IMR-90 (cell line): ENCODE results near the gene NR2F2. TPM values are rescaled to one million over a fixed set of nuclear protein-coding genes. Genes with fewer than 3 reads are reported as not detected.
A peak's percentile ranks its signal among the peaks of the same experiment; 100 is the strongest.

Experiments
- ATAC-seq: fragments of 200-7000 bp; cut with Tn5 transposase; 2 replicates; pipeline ENCODE4 v1.9.1; 2020; ENCODE audit warnings: low read depth, mild to moderate bottlenecking, moderate library complexity
- BruUV-seq: library from RNA; stranded (reverse); fragments of 400-500 nt; replicated peaks from 2 replicates; lab custom pipeline; 2021; lab: Mats Ljungman, UMichigan
- CTCF ChIA-PET: fragments of 300-600 bp; formaldehyde crosslinking; extraction: SDS; loops from one replicate; lab custom pipeline; 2021; ENCODE audit warnings: antibody characterized with exemption; lab: Yijun Ruan, JAX
- POLR2A ChIA-PET: fragments of 300-600 bp; sonication (Branson Sonifier 250); formaldehyde crosslinking; loops from one replicate; lab custom pipeline; 2022; ENCODE audit warnings: antibody characterized with exemption; ENCODE audit not compliant: unreplicated experiment; lab: Charles Lee
- DNase-seq: peaks from one replicate; pipeline ENCODE4 v3.0.0; 2013
- H2AFZ ChIP-seq: replicated peaks from 2 replicates; pipeline ENCODE3; 2013; ENCODE audit warnings: low read length, mild to moderate bottlenecking; ENCODE audit not compliant: poor library complexity
- H2AK5ac ChIP-seq: 2 replicates; pipeline ENCODE4 v1.6.1; 2013; ENCODE audit warnings: low read depth, low read length, inconsistent platforms
- H2AK9ac ChIP-seq: replicated peaks from 2 replicates; pipeline ENCODE3; 2013; ENCODE audit warnings: mild to moderate bottlenecking, low read depth, low read length, moderate library complexity; ENCODE audit not compliant: poor library complexity
- H2BK120ac ChIP-seq: 2 replicates; pipeline ENCODE4 v1.6.1; 2013; ENCODE audit warnings: low read depth, low read length, inconsistent platforms
- H2BK15ac ChIP-seq: 3 replicates; pipeline ENCODE4 v1.6.1; 2013; ENCODE audit warnings: low read depth, low read length, inconsistent platforms
- H2BK20ac ChIP-seq: 2 replicates; pipeline ENCODE4 v1.6.1; 2013; ENCODE audit warnings: low read depth, mild to moderate bottlenecking, inconsistent platforms, low read length, moderate library complexity
- H2BK5ac ChIP-seq: 2 replicates; pipeline ENCODE4 v1.6.1; 2013; ENCODE audit warnings: mild to moderate bottlenecking, low read depth, low read length, inconsistent platforms; ENCODE audit not compliant: poor library complexity, severe bottlenecking
- H3K14ac ChIP-seq: replicated peaks from 2 replicates; pipeline ENCODE4 v1.6.1; 2013; ENCODE audit warnings: low read depth, low read length, inconsistent platforms
- H3K18ac ChIP-seq: 2 replicates; pipeline ENCODE4 v1.6.1; 2013; ENCODE audit warnings: low read depth, low read length, control low read depth
- H3K23ac ChIP-seq: 2 replicates; pipeline ENCODE4 v1.6.1; 2013; ENCODE audit warnings: low read depth, low read length, inconsistent platforms
- H3K27ac ChIP-seq: 2 replicates; pipeline ENCODE4 v1.5.1; 2013; ENCODE audit warnings: mild to moderate bottlenecking, control low read depth, low read length; ENCODE audit not compliant: insufficient read depth
- H3K27me3 ChIP-seq: 2 replicates; pipeline ENCODE4 v1.6.1; 2013; ENCODE audit warnings: low read length; ENCODE audit not compliant: control insufficient read depth, insufficient read depth
- H3K36me3 ChIP-seq: 2 replicates; pipeline ENCODE4 v1.6.1; 2013; ENCODE audit warnings: low read length, mixed read lengths; ENCODE audit not compliant: control insufficient read depth, insufficient read depth
- H3K4ac ChIP-seq: 2 replicates; pipeline ENCODE4 v1.6.1; 2013; ENCODE audit warnings: low read depth, low read length, inconsistent platforms
- H3K4me1 ChIP-seq: 2 replicates; pipeline ENCODE4 v1.6.1; 2013; ENCODE audit warnings: low read length, mixed read lengths; ENCODE audit not compliant: control insufficient read depth, insufficient read depth
- H3K4me2 ChIP-seq: 2 replicates; pipeline ENCODE4 v1.6.1; 2013; ENCODE audit warnings: low read depth, mild to moderate bottlenecking, control low read depth, low read length, moderate library complexity
- H3K4me3 ChIP-seq: 2 replicates; pipeline ENCODE4 v1.5.1; 2013; ENCODE audit warnings: low read depth, mild to moderate bottlenecking, control low read depth, low read length, moderate library complexity; ENCODE audit not compliant: insufficient read depth
- H3K56ac ChIP-seq: 2 replicates; pipeline ENCODE4 v1.6.1; 2013; ENCODE audit warnings: low read length, inconsistent platforms; ENCODE audit not compliant: insufficient read depth; ENCODE audit errors: extremely low read depth
- H3K79me1 ChIP-seq, 2 experiments: 2 replicates each; pipeline ENCODE4 v1.6.1; 2013; ENCODE audit warnings: low read length in 2 of 2, inconsistent platforms in 1 of 2, low read depth in 1 of 2
- H3K9ac ChIP-seq: 2 replicates; pipeline ENCODE4 v1.6.1; 2013; ENCODE audit warnings: low read depth, low read length, control low read depth
- H3K9me1 ChIP-seq: 2 replicates; pipeline ENCODE4 v1.6.1; 2013; ENCODE audit warnings: low read length, inconsistent platforms; ENCODE audit not compliant: insufficient read depth
- H3K9me3 ChIP-seq: 2 replicates; pipeline ENCODE4 v1.6.1; 2013; ENCODE audit warnings: low read length; ENCODE audit not compliant: control insufficient read depth, insufficient read depth
- H4K20me1 ChIP-seq: 2 replicates; pipeline ENCODE4 v1.6.1; 2013; ENCODE audit warnings: low read length, inconsistent platforms; ENCODE audit not compliant: insufficient read depth
- H4K5ac ChIP-seq: 2 replicates; pipeline ENCODE4 v1.6.1; 2013; ENCODE audit warnings: mild to moderate bottlenecking, low read depth, low read length, control low read depth
- H4K8ac ChIP-seq, 2 experiments: 2 replicates each; pipeline ENCODE4 v1.6.1; 2013; ENCODE audit warnings: low read depth in 2 of 2, low read length in 2 of 2, control low read depth in 1 of 2, inconsistent platforms in 1 of 2
- H4K91ac ChIP-seq: 2 replicates; pipeline ENCODE4 v1.6.1; 2013; ENCODE audit warnings: low read depth, low read length, inconsistent platforms; ENCODE audit not compliant: insufficient read depth
- CEBPB ChIP-seq: IDR thresholded peaks from 2 replicates; pipeline ENCODE4 v1.6.1; 2012; ENCODE audit warnings: low read depth, low read length, improper control_type of control experiment
- ELK1 ChIP-seq: fragments of 150-350 bp; IDR thresholded peaks from 2 replicates; pipeline ENCODE4 v1.6.1; 2016; ENCODE audit warnings: low read depth, mild to moderate bottlenecking, low read length, moderate library complexity, borderline replicate concordance
- WGBS, 2 experiments: methylation state at CpG; one replicate each; pipeline versions ENCODE4 v1.1.5 to v1.1.7; 2013; ENCODE audit warnings: missing lambda C conversion rate in 2 of 2; ENCODE audit not compliant: insufficient read length in 1 of 2; ENCODE audit errors: extremely low coverage in 2 of 2; 5-methylcytosine and 5-hydroxymethylcytosine counted together
- dilution Hi-C: fragments of 300-500 bp; cut with HindIII; formaldehyde crosslinking; loops from one replicate; pipeline ENCODE4 v1.14.3; 2018; ENCODE audit warnings: low sequenced_read_pairs; ENCODE audit not compliant: unreplicated experiment
- in situ Hi-C: fragments of 300-500 bp; cut with MboI; formaldehyde crosslinking; loops from 3 replicates; pipeline ENCODE4 v1.14.3; 2019; ENCODE audit warnings: low sequenced_read_pairs, inconsistent platforms, mixed read lengths
- intact Hi-C: fragments of 100-400 bp; cut with micrococcal nuclease; formaldehyde crosslinking; loops from 2 replicates; pipeline ENCODE4 v1.10.0; 2022
- polyA plus RNA-seq, 3 experiments: library from polyadenylated mRNA; depleted of rRNA; stranded (reverse); fragments of >200 nt; gene quantifications; 2 replicates each; pipeline ENCODE4 v1.2.3, GENCODE V29; 2012; ENCODE audit warnings: low replicate concordance in 1 of 3
- total RNA-seq: library from RNA; depleted of rRNA; stranded (reverse); fragments of >200 nt; gene quantifications from 2 replicates; pipeline ENCODE4 v1.2.3, GENCODE V29; 2012

NR2F2 gene
- total and polyA plus RNA-seq, 2 of the 4 experiments (the other 2 are of a cell fraction), result 20.3 to 161 TPM

GRCh38 chr15:96297783-96298182, 32.7 kb upstream of the NR2F2 start:
- H4K8ac ChIP-seq, result no peak overlapping the region
- H3K27me3 ChIP-seq, result no peaks in the 10 kb centered on the region
- ChIA-PET CTCF (no interaction called here), POLR2A (no interaction called here)
- peak overlapping the region; percentile 84; the same call in 1 of the 2 replicates for H2BK120ac ChIP-seq
- ATAC-seq (no peak), DNase-seq (no peak)
- H3K4me3 ChIP-seq, result no peak overlapping the region
- H3K4me2 ChIP-seq, result no peak overlapping the region
- no peak overlapping the region for H4K91ac ChIP-seq
- H2BK15ac ChIP-seq, result peak overlapping the region; percentile 20; the same call in 1 of the 3 replicates
- H3K79me1 ChIP-seq, result peaks cover 0 to 15% of the 10 kb centered on the region in 2 experiments; a peak in 3 of 4 replicates
- H4K5ac ChIP-seq, result no peak overlapping the region
- no peak overlapping the region for H2AFZ ChIP-seq
- intact Hi-C loops (no loop called here), dilution Hi-C loops (no loop called here), in situ Hi-C loops (no loop called here)
- TF ChIP-seq CEBPB, result peak; percentile 69
- no peak for TF ChIP-seq ELK1
- H3K14ac ChIP-seq, result peak overlapping the region; percentile 87; the same call in 1 of the 2 replicates
- no peak overlapping the region for H3K27ac ChIP-seq
- BruUV-seq, result no TSS peak
- H3K9me3 ChIP-seq, result peaks cover 7% of the 10 kb centered on the region
- H3K4ac ChIP-seq, result peak overlapping the region; percentile 93; the same call in 1 of the 2 replicates
- H2AK5ac ChIP-seq, result peak overlapping the region; percentile 56; the same call in 1 of the 2 replicates
- peak overlapping the region; percentile 84; the same call in 1 of the 2 replicates for H2BK20ac ChIP-seq
- H3K56ac ChIP-seq, result no peak overlapping the region
- no peak overlapping the region for H2AK9ac ChIP-seq
- H2BK5ac ChIP-seq, result no peak overlapping the region
- 100% methylated on average over 1 of the region's 4 CpGs; no CpG with 5 or more reads in 1 of the 2 experiments for WGBS, 2 experiments
- no peak overlapping the region for H3K23ac ChIP-seq
- H3K18ac ChIP-seq, result no peak overlapping the region
- no peak overlapping the region for H3K9ac ChIP-seq
- H3K9me1 ChIP-seq, result peaks cover 2% of the 10 kb centered on the region
- no peaks in the 10 kb centered on the region for H3K36me3 ChIP-seq
- peaks cover 2% of the 10 kb centered on the region; the same call in 1 of the 2 replicates for H3K4me1 ChIP-seq
- H4K20me1 ChIP-seq, result no peaks in the 10 kb centered on the region
